Fibroblast of lung (primary cell): ENCODE measurements around the gene UNC13B.

ENCODE experiments used
- CTCF ChIP-seq, 2 donors: IDR thresholded peaks in 1 of 2; conservative IDR thresholded peaks in 1 of 2; 1 replicate in 1 of 2; 2 replicates in 1 of 2; pipeline ENCODE4 v1.5.1; 2011 to 2012; ENCODE audit warnings: low read length in 2 of 2, control low read depth in 1 of 2, inconsistent platforms in 1 of 2, low read depth in 1 of 2, mild to moderate bottlenecking in 1 of 2
- EZH2 ChIP-seq: IDR thresholded peaks from 2 replicates; pipeline ENCODE4 v1.5.1; 2012; ENCODE audit warnings: low read length, control low read depth, mild to moderate bottlenecking; ENCODE audit errors: missing control alignments

GRCh38 chr9:35423499-35423898, 261.7 kb downstream of the UNC13B start:
- no peak for TF ChIP-seq CTCF (conservative IDR thresholded peaks at IDR 0.05 in 1 of 2, IDR thresholded peaks at IDR 0.05 in 1 of 2; ENCODE audit: low read depth in 1 of 2, low read length in 2 of 2)
- no peak for TF ChIP-seq EZH2
